CD14-positive monocyte (primary cell): ENCODE measurements around the gene SDR42E1. TPM values are rescaled to one million over a fixed set of nuclear protein-coding genes. Genes with fewer than 3 reads are reported as not detected.

Experiments used
- DNase-seq, 3 donors: peaks; one replicate each; pipeline ENCODE4 v3.0.0-alpha.2; 2011 to 2022
- H2AFZ ChIP-seq: 2 replicates; pipeline ENCODE4 v1.6.0; 2012; ENCODE audit warnings: mild to moderate bottlenecking, low read depth, low read length, inconsistent platforms; ENCODE audit not compliant: insufficient read depth, poor library complexity, severe bottlenecking
- H3K27ac ChIP-seq, 2 donors: 1 replicate in 1 of 2; 2 replicates in 1 of 2; pipeline ENCODE4 v1.5.1; 2012 to 2013; ENCODE audit warnings: low read length in 2 of 2, control low read depth in 1 of 2, inconsistent platforms in 1 of 2, low read depth in 1 of 2, mild to moderate bottlenecking in 1 of 2
- H3K27me3 ChIP-seq, 2 donors: one replicate each; pipeline versions ENCODE4 v1.6.0 to v1.6.1; 2011 to 2013; ENCODE audit warnings: low read length in 2 of 2; ENCODE audit not compliant: control insufficient read depth in 2 of 2, insufficient read depth in 2 of 2
- H3K36me3 ChIP-seq, 2 donors: replicated peaks in 1 of 2; 1 replicate in 1 of 2; 2 replicates in 1 of 2; pipeline versions ENCODE4 v1.5.1 to v1.6.1; 2012 to 2013; ENCODE audit warnings: low read length in 2 of 2, control low read depth in 1 of 2, inconsistent platforms in 1 of 2, mild to moderate bottlenecking in 1 of 2; ENCODE audit not compliant: insufficient read depth in 2 of 2, control insufficient read depth in 1 of 2
- H3K4me1 ChIP-seq, 2 donors: 1 replicate in 1 of 2; 2 replicates in 1 of 2; pipeline versions ENCODE4 v1.5.1 to v1.6.1; 2012 to 2013; ENCODE audit warnings: low read length in 2 of 2, control low read depth in 1 of 2, inconsistent platforms in 1 of 2, mild to moderate bottlenecking in 1 of 2, moderate library complexity in 1 of 2; ENCODE audit not compliant: insufficient read depth in 2 of 2, control insufficient read depth in 1 of 2
- H3K4me2 ChIP-seq: replicated peaks from 2 replicates; pipeline ENCODE3; 2012; ENCODE audit warnings: low read length, moderate library complexity, mild to moderate bottlenecking; ENCODE audit not compliant: poor library complexity, severe bottlenecking; ENCODE audit errors: extremely low read depth
- H3K4me3 ChIP-seq, 3 experiments: fragments of 200-600 bp in 1 of 3; sonication (generic) in 1 of 3; replicated peaks in 1 of 3; 1 replicate in 2 of 3; 2 replicates in 1 of 3; pipeline ENCODE4 v1.5.1; 2011 to 2013; ENCODE audit warnings: low read length in 3 of 3, mild to moderate bottlenecking in 3 of 3, control low read depth in 2 of 3, low read depth in 2 of 3, inconsistent platforms in 1 of 3, moderate library complexity in 1 of 3
- H3K79me2 ChIP-seq: 2 replicates; pipeline ENCODE4 v1.6.0; 2012; ENCODE audit warnings: mild to moderate bottlenecking, control low read depth, inconsistent platforms, low read length, moderate library complexity; ENCODE audit not compliant: insufficient read depth
- H3K9ac ChIP-seq: 2 replicates; pipeline ENCODE4 v1.6.0; 2017; ENCODE audit warnings: low read length, mild to moderate bottlenecking; ENCODE audit not compliant: insufficient read depth, poor library complexity, severe bottlenecking
- H3K9me3 ChIP-seq, 2 donors: replicated peaks in 1 of 2; 1 replicate in 1 of 2; 2 replicates in 1 of 2; pipeline versions ENCODE4 v1.5.1 to v1.6.1; 2012 to 2013; ENCODE audit warnings: low read length in 2 of 2, control low read depth in 1 of 2; ENCODE audit not compliant: control insufficient read depth in 1 of 2, insufficient read depth in 1 of 2
- H4K20me1 ChIP-seq: 2 replicates; pipeline ENCODE4 v1.6.0; 2012; ENCODE audit warnings: mild to moderate bottlenecking, low read length, control low read depth, moderate library complexity; ENCODE audit not compliant: insufficient read depth
- H3K27ac Mint-ChIP-seq, 7 donors: one replicate each; pipeline ENCODE4 v1.8.0; 2020; ENCODE audit warnings: mild to moderate bottlenecking in 7 of 7, mixed read lengths in 7 of 7, moderate library complexity in 6 of 7, inconsistent platforms in 2 of 7
- H3K27me3 Mint-ChIP-seq, 3 donors: one replicate each; pipeline ENCODE4 v1.8.0; 2021 to 2022; ENCODE audit warnings: low read depth in 3 of 3, mild to moderate bottlenecking in 3 of 3, mixed read lengths in 3 of 3, moderate library complexity in 3 of 3, inconsistent platforms in 1 of 3
- H3K36me3 Mint-ChIP-seq, 2 donors: one replicate each; pipeline ENCODE4 v1.8.0; 2020; ENCODE audit warnings: mixed read lengths in 2 of 2, inconsistent platforms in 1 of 2, mild to moderate bottlenecking in 1 of 2
- H3K4me1 Mint-ChIP-seq: one replicate; pipeline ENCODE4 v1.8.0; 2020; ENCODE audit warnings: mild to moderate bottlenecking, mixed read lengths
- H3K4me3 Mint-ChIP-seq, 2 donors: one replicate each; pipeline ENCODE4 v1.8.0; 2020; ENCODE audit warnings: mild to moderate bottlenecking in 2 of 2, mixed read lengths in 2 of 2, moderate library complexity in 1 of 2
- H3K9me3 Mint-ChIP-seq, 7 donors: one replicate each; pipeline ENCODE4 v1.8.0; 2020 to 2022; ENCODE audit warnings: mixed read lengths in 7 of 7, mild to moderate bottlenecking in 6 of 7, moderate library complexity in 6 of 7, inconsistent platforms in 2 of 7
- CTCF ChIP-seq: fragments of 200-600 bp; IDR thresholded peaks from one replicate; pipeline ENCODE4 v1.8.0; 2022; ENCODE audit warnings: antibody characterized with exemption, mild to moderate bottlenecking
- WGBS: methylation state at CpG from one replicate; pipeline ENCODE4 v1.1.5; 2013; ENCODE audit warnings: missing lambda C conversion rate; ENCODE audit not compliant: insufficient coverage; 5-methylcytosine and 5-hydroxymethylcytosine counted together
- intact Hi-C, 2 donors: fragments of 100-400 bp; cut with micrococcal nuclease; formaldehyde crosslinking; loops; one replicate each; pipeline versions ENCODE4 v1.15.0 to v1.15.1; 2023
- polyA plus RNA-seq, 3 donors: library from polyadenylated mRNA; depleted of rRNA in 1 of 3; unstranded in 2 of 3; stranded (reverse) in 1 of 3; fragments of 300-500 nt in 2 of 3; fragments of >200 nt in 1 of 3; fragmentation: Illumina TruSeq in 2 of 3; gene quantifications; 1 replicate in 2 of 3; 2 replicates in 1 of 3; pipeline ENCODE4 v1.2.3, GENCODE V29; 2012 to 2021

SDR42E1 gene
- polyA plus RNA-seq, 3 donors: under 0.01 TPM; not detected in 2

- peaks cover 6 to 15% (median 12%) of the 10 kb centered on the region in 7 donors for H3K9me3 Mint-ChIP-seq
- H3K27ac ChIP-seq: no peak overlapping the region
- peaks cover 3 to 7% of the 10 kb centered on the region in 2 donors for H3K27me3 ChIP-seq
- no peaks in the 10 kb centered on the region for H3K36me3 ChIP-seq
- WGBS: no CpG with 5 or more reads among the region's 2 CpGs
- H3K36me3 Mint-ChIP-seq: no peaks in the 10 kb centered on the region
- H3K9ac ChIP-seq: no peak overlapping the region
- TF ChIP-seq CTCF: no peak
- no peaks in the 10 kb centered on the region for H3K79me2 ChIP-seq
- no peak overlapping the region for H3K27ac Mint-ChIP-seq
- no peak overlapping the region for H3K4me3 Mint-ChIP-seq
- DNase-seq: no peak
- H3K9me3 ChIP-seq: peaks cover 5 to 14% of the 10 kb centered on the region in 2 donors
- H4K20me1 ChIP-seq: no peaks in the 10 kb centered on the region
- H3K4me1 ChIP-seq: no peaks in the 10 kb centered on the region
- intact Hi-C loops: no loop called here
- no peak overlapping the region for H3K4me3 ChIP-seq
- no peaks in the 10 kb centered on the region for H3K4me1 Mint-ChIP-seq
- no peak overlapping the region for H2AFZ ChIP-seq
- H3K4me2 ChIP-seq: no peak overlapping the region
- H3K27me3 Mint-ChIP-seq: peaks cover 7 to 21% (median 17%) of the 10 kb centered on the region in 3 donors
Measured at GRCh38 chr16:82016964-82017363, 5.7 kb upstream of the SDR42E1 start.

DNA sequence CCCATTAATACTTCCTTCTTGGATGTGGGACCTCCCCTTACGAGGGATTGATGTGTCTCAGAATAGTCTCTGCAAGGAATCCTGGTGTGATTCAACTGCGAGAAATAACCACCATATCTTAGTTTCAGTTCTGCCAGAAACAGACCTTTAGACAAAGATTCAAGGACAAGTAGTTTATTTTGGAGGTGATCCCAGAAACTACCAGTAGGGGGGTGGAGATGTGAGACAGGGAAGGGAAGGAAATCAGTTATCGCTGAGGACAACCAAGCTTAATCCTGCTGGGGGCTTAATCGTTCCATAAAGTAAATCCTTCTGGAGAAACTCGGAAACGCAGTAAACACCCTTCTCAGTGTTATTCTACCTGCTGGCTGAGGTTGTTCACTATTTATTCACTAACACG, 5.0 kb upstream of the SDR42E1 start:
- Mint-ChIP-seq H3K27me3 (peaks cover 6 to 28% (median 23%) of the 10 kb centered on the region in 3 donors), H3K9me3 (peaks cover 8 to 22% (median 18%) of the 10 kb centered on the region in 7 donors), H3K27ac (peak overlapping the region in 1 of 7 donors; percentile 54), H3K4me1 (peaks cover 4% of the 10 kb centered on the region), H3K36me3 (peaks cover 2 to 3% of the 10 kb centered on the region in 2 donors), H3K4me3 (no peak overlapping the region)
- no peak overlapping the region for H3K9ac ChIP-seq
- no peak overlapping the region for H3K4me2 ChIP-seq
- H3K36me3 ChIP-seq: no peaks in the 10 kb centered on the region
- H3K79me2 ChIP-seq: no peaks in the 10 kb centered on the region
- DNase-seq: peak in 1 of 3 donors; percentile 5
- H3K27me3 ChIP-seq: peaks cover 3 to 14% of the 10 kb centered on the region in 2 donors
- H2AFZ ChIP-seq: no peak overlapping the region
- no peak overlapping the region for H3K27ac ChIP-seq
- 40% methylated on average over 1 of the region's 7 CpGs for WGBS
- peaks cover 0 to 3% of the 10 kb centered on the region in 2 donors for H3K4me1 ChIP-seq
- no peaks in the 10 kb centered on the region for H4K20me1 ChIP-seq
- peak; percentile 58 for TF ChIP-seq CTCF
- H3K4me3 ChIP-seq: no peak overlapping the region
- peaks cover 10 to 21% of the 10 kb centered on the region in 2 donors for H3K9me3 ChIP-seq
- intact Hi-C loops: no loop called here
